22Rv1 (cell line): ENCODE data around the gene PTTG2.

Source experiments
- CTCF ChIP-seq: fragments of 450-650 bp; IDR thresholded peaks from 2 replicates; pipeline ENCODE4 v1.5.1; 2017; ENCODE audit warnings: mild to moderate bottlenecking
- ZFX ChIP-seq: fragments of 450-650 bp; IDR thresholded peaks from 2 replicates; pipeline ENCODE4 v1.6.1; 2017; ENCODE audit warnings: antibody characterized with exemption, borderline replicate concordance

GRCh38 chr4:37922328-37922727 lies 37.9 kb upstream of the PTTG2 start:
- no peak for TF ChIP-seq CTCF
- no peak for TF ChIP-seq ZFX
